Globus pallidus (tissue), 1 donor: ENCODE results near the gene SLC6A17.

Experiments
- DNase-seq: peaks from one replicate; pipeline ENCODE4 v3.0.0-alpha.2; 2015; ENCODE audit warnings: low spot score

The SLC6A17 gene

DNA sequence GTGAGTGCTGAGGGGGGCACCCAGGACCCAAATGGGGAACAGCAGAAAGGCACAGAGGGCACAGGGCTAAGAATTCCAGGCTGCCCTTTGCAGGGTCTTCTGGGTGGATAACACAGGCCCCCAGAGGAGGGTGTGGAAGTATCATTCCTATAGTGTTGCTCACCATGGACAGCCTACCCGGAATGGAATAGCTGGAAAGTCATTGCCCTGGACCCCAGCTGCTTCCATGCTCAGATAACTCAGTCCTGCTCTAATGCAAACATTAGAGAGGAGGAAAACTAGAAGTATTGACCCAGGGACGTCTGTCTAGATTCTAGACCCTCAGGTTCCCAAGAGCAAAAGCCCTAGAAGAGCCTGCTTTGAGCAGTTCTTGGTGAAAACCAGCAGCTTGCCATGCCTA, 24.7 kb downstream of the SLC6A17 start:
- DNase-seq = no peak

DNA sequence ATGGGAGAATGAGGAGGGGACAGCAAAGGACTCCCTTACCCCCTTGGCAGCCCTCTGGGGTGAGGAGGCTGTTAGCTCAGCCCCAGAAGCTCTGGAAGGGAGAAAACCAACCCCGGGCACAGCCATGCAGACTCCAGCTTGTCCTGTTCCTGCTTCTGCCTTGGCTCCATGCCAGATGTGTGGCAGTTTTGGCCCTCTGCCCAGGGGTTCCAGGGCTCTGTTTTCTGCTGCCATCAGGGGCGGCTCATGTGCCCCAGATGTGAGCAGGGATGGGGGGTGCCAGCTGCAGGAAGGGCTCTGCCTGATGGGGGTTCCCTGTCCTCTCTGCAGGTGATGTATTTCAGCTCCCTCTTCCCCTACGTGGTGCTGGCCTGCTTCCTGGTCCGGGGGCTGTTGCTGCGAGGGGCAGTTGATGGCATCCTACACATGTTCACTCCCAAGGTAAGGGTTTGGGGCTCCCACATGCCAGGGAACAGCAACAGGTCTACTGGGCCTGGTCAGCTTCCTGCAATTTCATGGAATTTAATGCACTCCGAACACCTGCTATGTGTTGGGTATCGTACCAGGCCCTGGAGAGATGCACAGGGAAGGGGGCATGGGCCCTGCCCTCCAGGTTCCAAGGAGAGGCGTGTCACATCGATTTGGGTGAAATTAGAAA, 26.1 kb downstream of the SLC6A17 start:
- DNase-seq = peak; percentile 12

DNA sequence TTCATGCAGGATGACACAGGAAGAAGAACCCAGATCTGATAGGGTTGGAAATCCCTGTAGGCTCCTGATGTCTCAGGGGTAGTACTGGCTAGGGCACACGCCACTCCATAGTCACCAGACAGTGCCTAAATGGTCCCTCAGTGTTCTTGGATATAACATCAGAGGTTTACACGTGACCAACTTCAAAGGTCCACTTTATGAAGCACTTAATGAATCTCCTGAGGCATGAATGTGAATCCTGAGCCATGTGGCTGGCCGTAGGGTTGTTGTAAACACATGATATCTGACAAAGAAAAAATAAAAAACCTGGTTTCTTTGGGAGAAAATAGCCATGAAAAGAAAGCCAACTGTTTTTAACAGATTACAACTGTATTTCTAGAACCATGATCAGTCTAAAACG, 27.5 kb downstream of the SLC6A17 start:
- DNase-seq = no peak

DNA sequence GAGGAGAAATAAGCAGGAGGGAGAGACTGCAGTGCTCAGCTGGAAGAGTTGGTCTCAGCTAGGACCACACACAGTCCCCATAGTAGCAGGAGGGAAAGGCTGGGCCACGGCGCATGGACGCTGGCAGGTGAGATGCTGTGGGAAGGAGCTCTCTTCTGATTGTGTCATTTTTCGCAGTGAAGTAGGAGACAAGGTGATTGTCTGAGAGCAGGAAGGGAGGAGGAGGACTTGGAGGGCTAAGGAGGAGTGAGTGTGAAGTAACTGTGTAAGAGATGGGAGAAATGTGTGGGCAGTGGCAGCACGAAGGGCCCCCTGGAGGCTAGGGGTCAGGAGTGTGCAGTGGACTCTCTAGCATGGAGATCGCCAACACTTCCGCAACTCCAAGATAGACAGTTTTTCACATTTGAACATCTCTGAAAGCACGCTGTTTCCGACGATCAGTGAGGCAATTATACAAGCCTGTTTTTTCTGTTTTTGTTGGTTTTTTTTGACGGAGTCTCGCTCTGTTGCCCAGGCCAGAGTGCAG, 33.4 kb downstream of the SLC6A17 start:
- no peak for DNase-seq

DNA sequence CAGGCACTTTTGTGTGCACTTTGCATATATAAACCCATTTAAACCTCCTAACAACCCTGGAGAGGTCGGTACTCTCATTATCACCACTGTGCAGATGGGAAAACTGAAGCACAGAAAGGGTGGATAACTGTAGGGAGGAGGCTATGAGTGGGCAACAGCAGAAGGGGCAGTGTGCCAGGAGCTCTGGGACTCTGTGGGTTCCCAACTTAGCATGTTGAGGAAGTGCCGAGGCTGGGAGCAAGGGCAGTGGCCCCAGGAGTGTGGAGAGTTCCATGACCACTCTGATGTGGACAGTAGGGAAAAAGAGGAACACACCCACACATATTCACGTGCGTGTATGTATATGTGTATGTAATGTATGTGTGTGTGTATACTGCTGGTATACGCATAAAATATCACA, 34.2 kb downstream of the SLC6A17 start:
- DNase-seq = no peak

DNA sequence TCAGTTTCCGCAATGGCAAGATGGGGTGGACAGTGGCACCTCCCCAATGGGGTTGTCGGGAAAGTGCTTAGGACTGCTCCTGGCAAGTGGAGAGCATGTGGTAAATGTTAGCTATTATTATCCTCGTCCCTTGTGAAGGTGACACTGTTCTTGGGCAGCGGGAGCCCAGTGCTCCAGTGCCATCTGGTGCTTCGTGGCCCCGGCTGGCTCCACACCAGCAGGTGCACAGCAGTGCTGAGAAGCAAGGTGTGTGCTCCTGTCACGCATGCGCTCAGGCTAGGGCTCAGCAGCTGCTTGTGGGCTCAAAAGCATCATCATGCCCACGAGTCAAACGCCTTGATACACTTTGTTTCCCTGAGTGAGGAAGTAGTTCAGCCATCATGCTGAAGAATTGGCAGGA, 34.9 kb downstream of the SLC6A17 start:
- no peak for DNase-seq

DNA sequence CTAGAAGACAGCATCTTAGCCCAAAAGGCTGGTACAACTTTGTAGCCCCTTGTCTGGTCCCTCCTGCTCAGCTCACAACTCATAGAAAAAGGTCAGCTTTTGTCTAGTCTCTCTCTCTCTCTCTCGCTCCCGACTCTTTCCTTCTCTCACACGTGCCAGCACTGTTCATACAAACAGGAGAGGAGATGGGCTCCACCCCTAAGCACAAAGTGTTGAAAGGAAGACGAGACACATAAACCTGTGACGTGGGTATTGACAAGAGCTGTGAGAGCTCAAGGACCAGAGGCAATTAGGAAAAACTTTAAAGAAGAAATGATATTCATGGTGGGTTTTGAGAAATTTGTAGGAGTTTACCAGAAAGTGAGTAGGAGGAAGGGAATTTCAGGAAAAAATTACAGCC, 36.3 kb downstream of the SLC6A17 start:
- DNase-seq = no peak

DNA sequence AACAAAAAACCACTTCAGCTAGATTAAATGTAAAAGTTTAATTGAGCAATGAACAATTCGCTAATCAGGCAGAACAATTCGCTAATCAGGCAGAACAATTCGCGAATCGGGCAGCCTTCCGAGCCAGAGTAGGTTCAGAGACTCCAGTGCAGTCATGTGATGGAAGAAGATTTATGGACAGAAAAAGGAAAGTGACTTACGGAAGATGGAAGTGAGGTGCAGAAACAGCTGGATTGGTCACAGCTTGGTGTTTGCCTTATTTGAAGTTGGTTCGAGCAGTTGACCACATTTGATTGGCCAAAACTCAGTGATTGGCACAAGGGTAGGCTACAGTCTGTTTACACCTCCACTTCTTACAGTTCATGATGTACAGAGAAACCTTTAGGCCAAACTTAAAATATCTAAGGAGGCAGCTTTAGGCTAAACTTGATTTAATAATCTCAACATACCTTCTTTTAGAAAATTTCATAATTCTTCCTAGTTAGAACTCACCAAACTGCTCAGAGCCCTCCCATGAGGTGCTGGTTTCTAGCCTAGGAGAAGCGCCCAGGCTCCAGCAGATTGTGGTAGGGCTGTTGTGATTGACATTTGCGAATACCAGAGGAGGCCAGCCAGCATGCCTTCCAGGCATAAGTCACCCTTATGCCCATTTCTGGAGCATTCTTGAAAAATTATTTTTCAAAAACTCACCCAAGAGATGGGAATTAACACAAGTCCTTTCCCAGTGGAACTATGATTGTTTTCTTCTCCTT, 37.0 kb downstream of the SLC6A17 start:
- DNase-seq = no peak

DNA sequence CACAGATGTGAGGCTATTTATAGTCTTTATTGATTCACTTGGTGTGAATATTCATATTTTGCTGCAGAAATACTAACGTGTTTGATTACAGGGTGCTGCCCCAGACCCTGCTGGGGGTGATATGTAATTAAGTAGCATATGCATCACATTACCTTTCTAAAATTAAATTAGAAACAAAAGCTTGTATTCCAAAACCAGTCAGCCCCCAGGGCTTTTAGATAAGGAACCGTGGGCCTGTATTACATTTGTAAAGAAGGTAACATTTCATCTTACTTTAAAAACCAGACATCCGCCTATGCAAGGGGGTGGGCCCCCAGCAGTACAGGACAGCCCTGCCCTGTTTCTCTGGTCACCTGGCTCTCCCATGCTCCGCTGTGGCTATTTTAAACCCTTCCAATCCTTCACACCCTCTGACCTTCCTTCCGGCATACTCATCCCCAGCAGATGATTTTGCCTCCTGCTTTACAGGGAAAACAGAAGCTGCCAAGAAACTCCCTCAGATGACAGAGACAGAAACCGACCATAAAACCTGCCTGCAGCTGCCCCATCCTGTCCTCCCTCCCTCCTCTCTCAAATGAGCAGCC, 37.8 kb downstream of the SLC6A17 start:
- no peak for DNase-seq

DNA sequence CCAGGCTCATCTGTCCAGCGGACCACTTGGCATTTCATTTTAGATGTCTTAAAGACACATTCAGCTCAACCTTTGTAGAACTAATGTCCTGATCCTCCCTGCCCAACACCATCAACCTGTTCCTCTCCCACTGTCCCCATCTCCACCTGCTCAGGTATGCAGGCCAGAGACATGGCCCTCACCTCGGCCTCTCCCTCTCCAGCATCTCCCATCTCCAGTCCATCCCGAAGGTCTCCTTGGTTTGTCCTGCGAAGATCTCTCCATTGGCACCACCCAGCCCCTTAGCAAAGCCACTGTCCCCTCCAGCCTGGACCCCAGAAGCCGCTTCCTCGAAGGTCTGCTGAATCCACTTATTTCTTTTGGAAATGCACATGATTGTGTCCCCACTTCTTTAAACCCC, 38.9 kb downstream of the SLC6A17 start:
- DNase-seq = no peak

DNA sequence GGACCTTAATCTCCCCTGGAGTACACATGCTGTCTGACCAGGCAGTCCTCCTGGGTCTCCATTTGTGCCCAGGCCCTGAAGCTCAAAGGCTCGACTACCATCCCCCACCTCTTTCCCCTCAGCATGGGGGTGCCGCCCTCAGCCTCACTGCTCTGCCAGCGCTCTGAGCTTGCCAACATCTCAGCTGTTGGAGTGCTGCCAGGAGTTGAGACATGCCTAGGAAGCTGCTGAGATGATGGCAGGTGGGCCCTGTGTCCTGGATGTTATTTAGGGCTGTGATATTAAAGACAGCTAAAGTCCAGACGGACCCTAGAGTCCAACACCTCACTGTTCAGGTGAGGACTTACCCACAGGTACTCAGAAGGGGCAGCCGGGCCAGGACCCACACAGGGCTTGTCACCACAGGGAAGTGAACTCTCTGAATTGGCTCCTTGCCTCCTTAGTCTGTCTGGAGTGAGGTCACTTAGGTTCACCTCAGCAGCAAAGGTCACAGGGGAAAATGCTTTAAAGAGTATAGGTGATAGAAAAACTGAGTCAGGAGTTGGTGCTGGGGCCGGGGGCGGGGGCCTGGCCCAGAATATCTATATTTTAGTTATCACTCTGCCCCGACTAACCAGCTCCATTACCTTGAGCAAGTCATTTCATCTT, 40.1 kb downstream of the SLC6A17 start:
- no peak for DNase-seq

DNA sequence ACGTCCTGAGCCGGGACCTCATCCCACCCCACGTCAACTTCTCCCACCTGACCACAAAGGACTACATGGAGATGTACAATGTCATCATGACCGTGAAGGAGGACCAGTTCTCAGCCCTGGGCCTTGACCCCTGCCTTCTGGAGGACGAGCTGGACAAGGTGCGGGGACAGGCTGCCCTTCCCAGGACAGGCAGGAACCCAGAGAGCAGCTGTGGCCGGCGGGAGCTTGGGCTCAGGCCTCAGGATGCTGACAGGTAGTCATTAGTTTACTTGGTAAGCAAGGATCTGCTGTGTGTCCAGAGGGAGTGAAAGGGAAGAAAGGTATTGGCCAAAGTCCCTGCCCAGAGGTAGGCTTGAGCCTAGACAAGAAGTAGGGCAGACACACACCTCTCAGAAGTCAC, 42.2 kb downstream of the SLC6A17 start:
- DNase-seq = no peak

DNA sequence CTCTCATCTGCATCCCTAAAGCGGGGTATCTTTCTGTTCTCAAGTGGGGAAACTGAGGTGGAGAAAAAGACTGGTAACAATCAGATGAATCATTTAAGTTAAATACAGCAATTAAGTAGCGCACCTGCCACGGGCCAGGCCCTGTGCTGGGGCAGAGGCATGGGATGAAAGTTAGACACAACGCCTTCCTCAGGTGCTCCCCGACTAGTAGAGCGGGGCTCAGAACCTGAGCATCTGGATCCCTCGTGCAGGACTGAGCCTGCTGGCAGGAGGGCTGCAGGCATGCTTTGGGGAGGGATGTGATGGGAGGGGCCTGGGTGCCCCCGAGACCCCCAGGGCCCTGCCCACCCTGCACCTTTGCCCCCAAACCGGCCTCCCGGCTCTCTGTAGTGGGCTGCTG, 44.9 kb downstream of the SLC6A17 start:
- DNase-seq = no peak

DNA sequence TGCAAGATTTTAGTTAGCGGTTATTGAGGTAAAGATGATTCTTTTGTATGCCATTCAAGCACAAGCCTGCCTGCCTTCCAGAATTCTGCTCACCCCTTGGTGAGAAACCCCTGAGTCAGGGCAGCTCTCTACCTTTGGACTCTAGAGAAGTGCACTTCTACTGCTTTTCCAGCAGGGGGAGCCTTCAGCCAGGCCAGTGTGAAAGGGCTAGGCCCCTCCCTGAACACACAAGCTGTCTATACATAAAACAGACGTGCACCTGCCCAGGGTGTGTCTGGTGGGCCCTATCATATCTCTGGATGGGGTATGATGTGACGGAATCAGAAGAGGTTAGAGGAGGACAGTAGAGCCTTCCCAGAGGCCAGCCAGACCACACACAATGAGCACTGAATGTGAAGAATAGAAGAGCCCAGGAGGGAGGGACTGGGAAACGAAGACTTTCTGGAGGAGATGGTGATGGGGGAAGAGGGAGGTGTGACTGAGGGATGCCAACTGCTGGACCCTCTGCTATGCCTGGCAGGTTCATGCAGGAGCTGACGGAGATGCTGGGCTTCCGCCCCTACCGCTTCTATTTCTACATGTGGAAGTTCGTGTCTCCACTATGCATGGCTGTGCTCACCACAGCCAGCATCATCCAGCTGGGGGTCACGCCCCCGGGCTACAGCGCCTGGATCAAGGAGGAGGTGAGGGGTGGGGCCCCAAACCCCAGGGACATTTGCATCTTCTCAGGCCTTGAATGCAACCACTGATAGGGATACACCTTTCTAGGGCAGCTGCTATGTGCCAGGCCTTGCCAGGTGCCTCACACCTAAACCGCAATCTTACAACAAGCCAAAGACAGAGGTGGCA, 46.8 kb downstream of the SLC6A17 start:
- DNase-seq = no peak

DNA sequence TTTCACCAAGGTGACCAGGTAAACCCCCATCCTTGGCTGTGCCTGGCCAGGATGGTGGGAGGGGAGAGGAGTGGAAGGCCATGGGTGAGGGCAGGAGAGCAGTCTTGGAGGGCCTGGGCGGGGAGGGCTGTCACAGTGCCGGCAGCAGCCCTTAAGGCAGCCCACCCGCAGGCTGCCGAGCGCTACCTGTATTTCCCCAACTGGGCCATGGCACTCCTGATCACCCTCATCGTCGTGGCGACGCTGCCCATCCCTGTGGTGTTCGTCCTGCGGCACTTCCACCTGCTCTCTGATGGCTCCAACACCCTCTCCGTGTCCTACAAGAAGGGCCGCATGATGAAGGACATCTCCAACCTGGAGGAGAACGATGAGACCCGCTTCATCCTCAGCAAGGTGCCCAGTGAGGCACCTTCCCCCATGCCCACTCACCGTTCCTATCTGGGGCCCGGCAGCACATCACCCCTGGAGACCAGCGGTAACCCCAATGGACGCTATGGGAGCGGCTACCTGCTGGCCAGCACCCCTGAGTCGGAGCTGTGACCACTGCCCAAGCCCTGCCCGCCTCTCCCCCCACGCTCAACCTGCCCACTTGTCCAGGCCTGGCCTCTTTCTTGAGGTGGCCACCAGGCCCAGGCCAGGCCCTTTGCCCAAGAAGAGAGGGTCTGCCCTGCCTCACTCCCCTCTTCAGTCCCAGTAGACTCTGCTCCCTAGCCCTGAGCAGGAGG, 47.8 kb downstream of the SLC6A17 start:
- no peak for DNase-seq

DNA sequence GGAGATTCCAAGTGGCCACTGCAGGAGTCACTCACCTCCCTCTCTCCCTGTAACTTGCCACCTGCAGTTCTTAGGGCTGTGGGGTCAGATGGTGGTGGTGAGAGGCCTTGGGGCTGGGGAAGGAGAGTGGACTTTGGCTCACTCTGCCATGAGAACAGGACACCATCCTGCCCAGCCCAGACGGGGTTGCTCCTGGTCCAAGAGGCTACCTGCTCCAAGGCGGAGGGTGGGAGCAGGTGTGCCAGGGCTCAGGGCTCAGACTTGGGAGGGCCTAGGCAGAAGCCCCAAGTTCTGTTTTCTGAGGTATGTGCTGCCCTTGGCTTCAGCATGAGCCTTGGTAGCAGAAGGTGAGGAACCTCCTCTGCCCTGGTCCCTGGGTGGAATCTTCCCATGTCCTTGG, 48.5 kb downstream of the SLC6A17 start:
- DNase-seq = no peak

DNA sequence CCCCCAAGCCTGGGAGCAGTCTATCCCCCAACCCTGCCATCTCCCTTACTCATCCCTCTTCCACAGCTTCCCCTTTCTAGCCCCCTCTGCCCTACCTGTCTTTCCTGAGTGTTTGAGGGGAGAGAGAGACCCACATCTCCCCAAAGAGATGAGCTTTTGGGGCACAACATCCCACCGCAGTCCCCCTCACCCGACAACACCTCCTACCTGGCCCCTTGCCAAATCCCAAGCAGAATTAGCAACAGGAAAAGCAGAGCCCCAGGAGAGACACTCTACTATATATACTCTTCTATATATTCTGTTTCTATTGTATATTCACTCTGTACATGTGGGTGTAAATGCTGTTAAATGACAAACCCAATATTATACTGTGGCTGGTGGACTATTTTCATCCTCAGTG, 49.9 kb downstream of the SLC6A17 start:
- no peak for DNase-seq

DNA sequence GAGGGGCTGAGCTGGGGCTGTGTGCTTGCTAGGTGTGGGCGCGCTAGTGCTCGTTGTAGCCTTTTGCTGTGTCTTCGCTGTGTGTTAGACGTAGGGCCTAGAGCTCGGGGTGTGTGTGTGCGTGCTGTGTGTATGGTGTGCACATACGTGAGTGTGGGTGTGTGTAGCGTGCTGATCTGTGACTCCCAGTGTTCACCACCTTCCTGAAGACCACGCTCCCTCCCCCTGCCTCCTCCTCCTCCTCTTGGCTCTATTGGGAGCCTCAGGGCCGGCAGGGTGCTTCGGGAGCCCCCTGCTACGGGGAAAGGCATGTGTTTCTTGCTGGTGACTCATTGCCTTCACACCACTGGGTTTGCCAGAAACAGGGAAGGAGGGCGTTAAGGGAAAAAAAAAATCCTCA, 50.4 kb downstream of the SLC6A17 start:
- DNase-seq = no peak

DNA sequence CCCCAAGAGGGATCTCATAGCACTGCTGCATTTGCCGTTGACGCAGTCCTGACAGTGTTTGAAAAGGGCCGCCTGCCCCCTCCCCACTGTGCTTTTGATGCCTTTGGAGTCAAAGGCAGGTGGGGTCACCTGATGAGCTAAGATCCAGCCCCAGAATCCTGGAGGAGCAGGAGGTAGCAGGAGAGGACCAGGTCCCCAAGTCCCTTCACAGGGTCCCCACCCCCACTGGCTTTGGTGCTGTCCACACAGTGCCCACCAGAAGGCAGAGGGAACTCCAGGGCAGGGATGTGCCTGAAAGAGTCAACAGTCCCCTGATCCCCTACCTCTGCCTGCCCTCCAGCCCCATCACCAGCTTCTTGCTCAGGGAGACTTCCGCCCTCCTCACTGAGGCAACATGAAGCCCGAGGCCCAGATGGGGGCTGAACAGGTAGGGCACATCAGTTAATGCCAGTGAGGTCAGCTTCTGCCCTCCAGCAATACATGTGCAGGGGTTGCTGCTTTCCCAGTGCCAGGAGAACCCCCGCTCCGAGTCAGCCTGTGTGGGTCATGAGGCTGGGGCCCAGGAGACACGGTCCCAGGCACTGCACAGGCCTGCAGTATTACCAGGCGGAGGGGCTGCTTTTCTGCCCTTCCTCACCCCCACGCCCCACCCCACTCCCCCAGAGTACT, 51.0 kb downstream of the SLC6A17 start:
- DNase-seq = no peak

DNA sequence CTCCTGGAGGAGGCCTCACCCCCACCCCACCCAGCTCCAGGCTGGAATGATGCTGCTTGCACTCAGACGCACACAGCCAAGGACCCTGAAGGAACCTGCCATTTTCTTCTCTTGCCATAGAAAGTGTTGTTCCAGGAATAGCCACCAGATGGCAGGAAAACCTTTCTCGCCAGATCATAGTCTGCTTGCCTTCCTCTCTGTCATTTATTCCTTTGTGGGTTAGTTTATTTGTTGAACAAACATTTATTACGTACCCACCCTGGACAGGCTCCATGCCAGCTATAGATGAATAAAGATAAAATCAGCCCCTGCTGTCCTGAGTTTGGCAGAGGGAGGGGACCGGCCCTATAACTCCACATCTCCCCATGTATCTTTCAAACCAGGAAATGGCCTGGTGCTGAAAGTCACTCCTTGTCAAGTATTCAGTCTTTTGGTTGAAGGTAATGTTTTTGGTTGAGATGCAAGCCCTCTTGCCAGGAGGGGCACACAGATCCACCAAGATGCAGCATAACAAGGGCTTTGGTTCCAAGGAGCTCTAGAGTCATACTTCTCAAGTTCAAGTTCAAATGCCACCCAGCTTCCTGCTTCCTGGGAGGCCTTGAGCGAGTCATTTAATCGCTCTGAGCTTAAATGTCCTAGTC, 52.8 kb downstream of the SLC6A17 start:
- peak; percentile 59 for DNase-seq
